Measurements from ENCODE around the gene HTR3E.

- TF ChIP-seq POLR2AphosphoS5 (IDR thresholded peaks at IDR 0.05) (no peak), CTCF (IDR thresholded peaks at IDR 0.05; ENCODE audit: poor library complexity, severe bottlenecking) (no peak), RAD21 (conservative IDR thresholded peaks at IDR 0.05) (no peak), EZH2 (IDR thresholded peaks at IDR 0.05; ENCODE audit: borderline replicate concordance, insufficient read depth, low read length, poor library complexity, severe bottlenecking) (no peak), SMC3 (conservative IDR thresholded peaks at IDR 0.05; ENCODE audit: poor library complexity) (no peak), EP300 (conservative IDR thresholded peaks at IDR 0.05; ENCODE audit: poor library complexity, severe bottlenecking) (no peak), MXI1 (conservative IDR thresholded peaks at IDR 0.05; ENCODE audit: poor library complexity, severe bottlenecking) (no peak), REST (IDR thresholded peaks at IDR 0.05; ENCODE audit: borderline replicate concordance) (no peak)
Observed at GRCh38 chr3:184132945-184133344, 36.1 kb downstream of the HTR3E start.

Data from neural cell (in vitro differentiated cells).